ENCODE measurements around the gene EML3.
A peak's percentile ranks its signal among the peaks of the same experiment; 100 is the strongest.

DNA sequence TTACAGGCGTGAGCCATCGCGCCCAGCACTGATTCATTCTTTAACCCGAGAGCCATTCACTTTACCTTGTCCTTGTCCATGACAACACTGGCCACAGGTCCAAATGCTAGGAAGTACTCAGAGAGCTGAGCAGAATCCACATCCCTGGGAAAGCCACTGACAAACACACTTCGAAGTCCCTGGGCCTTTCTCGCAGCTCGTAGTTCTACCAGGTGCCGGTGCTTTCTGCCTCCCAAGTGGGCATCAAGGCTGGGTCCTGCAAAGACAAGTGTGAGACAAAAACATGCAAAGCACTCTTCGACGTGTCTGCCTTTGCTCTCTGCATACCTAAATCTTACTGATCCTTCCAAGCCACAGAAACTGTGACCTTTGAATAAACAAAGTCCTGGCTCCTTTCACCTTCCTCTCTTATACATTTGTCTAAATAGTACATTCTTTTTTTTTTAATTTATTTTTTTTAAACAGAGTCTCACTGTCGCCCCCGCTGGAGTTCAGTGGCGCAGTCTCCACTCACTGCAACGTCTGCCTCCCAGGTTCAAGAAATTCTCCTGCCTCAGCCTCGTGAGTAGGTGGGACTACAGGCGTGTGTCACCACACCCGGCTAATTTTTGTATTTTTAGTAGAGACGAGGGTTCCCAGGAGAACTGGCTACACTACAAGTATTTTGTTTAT, 23.5 kb downstream of the EML3 start:
- TF ChIP-seq GFI1 (CRISPR knock-in tag; IDR thresholded peaks at IDR 0.05; ENCODE audit: borderline replicate concordance) (no peak), ZNF558 (CRISPR knock-in tag; IDR thresholded peaks at IDR 0.05; ENCODE audit: borderline replicate concordance) (no peak), CTCF (CRISPR knock-in tag; IDR thresholded peaks at IDR 0.05) (peak; percentile 24; the same call in 1 of the 2 replicates), UBTF (CRISPR knock-in tag; IDR thresholded peaks at IDR 0.05) (no peak), ZNF879 (CRISPR knock-in tag; IDR thresholded peaks at IDR 0.05) (no peak)

Measured in HepG2 (cell line).